HEK293 (cell line): ENCODE data around the gene RBM17.
A peak's percentile ranks its signal among the peaks of the same experiment; 100 is the strongest.

Experiments
- CTCF ChIA-PET: fragments of 350-600 bp; formaldehyde crosslinking; extraction: SDS; loops from one replicate; lab custom pipeline; 2021; ENCODE audit warnings: antibody characterized with exemption; lab: Yijun Ruan, JAX
- POLR2A ChIA-PET: fragments of 300-600 bp; formaldehyde crosslinking; extraction: SDS; loops from one replicate; lab custom pipeline; 2020; ENCODE audit warnings: antibody characterized with exemption, inconsistent platforms; lab: Yijun Ruan, JAX
- H3K27ac ChIP-seq: fragments of 200-500 bp; sonication (Bioruptor generic); 2 replicates; pipeline ENCODE4 v1.5.1; 2014; ENCODE audit warnings: low read depth, low read length, control low read depth, inconsistent platforms; ENCODE audit errors: extremely low read depth
- H3K36me3 ChIP-seq, 2 experiments: fragments of 200-500 bp in 1 of 2; sonication (Bioruptor generic) in 1 of 2; 1 replicate in 1 of 2; 2 replicates in 1 of 2; pipeline ENCODE4 v1.5.1; 2014 to 2017; ENCODE audit warnings: inconsistent platforms in 2 of 2, low read length in 2 of 2; ENCODE audit not compliant: control insufficient read depth in 2 of 2, insufficient read depth in 1 of 2
- H3K4me1 ChIP-seq: fragments of 200-500 bp; sonication (Bioruptor generic); 2 replicates; pipeline ENCODE4 v1.5.1; 2014; ENCODE audit warnings: mild to moderate bottlenecking, low read length, inconsistent platforms; ENCODE audit not compliant: control insufficient read depth, insufficient read depth
- H3K4me3 ChIP-seq: 2 replicates; pipeline ENCODE4 v1.5.1; 2011; ENCODE audit warnings: low read depth, mild to moderate bottlenecking, control low read depth, low read length, moderate library complexity
- H3K9me3 ChIP-seq: fragments of 200-500 bp; sonication (Bioruptor generic); 2 replicates; pipeline ENCODE4 v1.5.1; 2014; ENCODE audit warnings: low read depth, low read length, inconsistent platforms; ENCODE audit not compliant: control insufficient read depth, insufficient read depth
- GLIS1 ChIP-seq: fragments of 450-650 bp; formaldehyde crosslinking; IDR thresholded peaks from 2 replicates; pipeline ENCODE4 v1.5.1; 2016; ENCODE audit warnings: missing biosample characterization, missing genetic modification characterization
- GLIS2 ChIP-seq: fragments of 450-650 bp; formaldehyde crosslinking; IDR thresholded peaks from 2 replicates; pipeline ENCODE4 v1.5.1; 2016; ENCODE audit warnings: missing biosample characterization, missing genetic modification characterization
- SCRT1 ChIP-seq: fragments of 450-650 bp; formaldehyde crosslinking; IDR thresholded peaks from 2 replicates; pipeline ENCODE4 v1.5.1; 2016; ENCODE audit warnings: missing biosample characterization, missing genetic modification characterization, borderline replicate concordance
- ZBTB1 ChIP-seq: fragments of 450-650 bp; formaldehyde crosslinking; IDR thresholded peaks from 2 replicates; pipeline ENCODE4 v1.5.1; 2016; ENCODE audit warnings: missing biosample characterization, missing genetic modification characterization
- ZNF133 ChIP-seq: fragments of 450-650 bp; formaldehyde crosslinking; IDR thresholded peaks from 2 replicates; pipeline ENCODE4 v1.5.1; 2016; ENCODE audit warnings: missing biosample characterization, missing genetic modification characterization
- ZNF37A ChIP-seq: fragments of 450-650 bp; IDR thresholded peaks from 2 replicates; pipeline ENCODE4 v1.5.1; 2018; ENCODE audit warnings: missing biosample characterization, missing genetic modification characterization
- ZNF391 ChIP-seq: fragments of 450-650 bp; formaldehyde crosslinking; IDR thresholded peaks from 2 replicates; pipeline ENCODE4 v1.5.1; 2016; ENCODE audit warnings: low read depth, missing biosample characterization, missing genetic modification characterization, borderline replicate concordance
- ZNF48 ChIP-seq: fragments of 450-650 bp; formaldehyde crosslinking; IDR thresholded peaks from 2 replicates; pipeline ENCODE4 v1.5.1; 2016; ENCODE audit warnings: missing biosample characterization, missing genetic modification characterization
- ZNF530 ChIP-seq: fragments of 450-650 bp; formaldehyde crosslinking; IDR thresholded peaks from 2 replicates; pipeline ENCODE4 v1.5.1; 2016; ENCODE audit warnings: low read depth, missing biosample characterization, missing genetic modification characterization
- ZNF558 ChIP-seq: fragments of 450-650 bp; formaldehyde crosslinking; IDR thresholded peaks from 2 replicates; pipeline ENCODE4 v1.5.1; 2016; ENCODE audit warnings: missing biosample characterization, missing genetic modification characterization
- ZNF596 ChIP-seq: fragments of 450-650 bp; IDR thresholded peaks from 2 replicates; pipeline ENCODE4 v1.5.0; 2018; ENCODE audit warnings: missing biosample characterization, mild to moderate bottlenecking, missing genetic modification characterization, moderate library complexity
- ZNF664 ChIP-seq: fragments of 450-650 bp; formaldehyde crosslinking; IDR thresholded peaks from 2 replicates; pipeline ENCODE4 v1.5.1; 2016; ENCODE audit warnings: missing biosample characterization, missing genetic modification characterization
- ZNF707 ChIP-seq: fragments of 450-650 bp; formaldehyde crosslinking; IDR thresholded peaks from 2 replicates; pipeline ENCODE4 v1.5.1; 2016; ENCODE audit warnings: missing biosample characterization, missing genetic modification characterization
- TF ChIP-seq, protein P1 (sequence below): fragments of 450-650 bp; formaldehyde crosslinking; IDR thresholded peaks from 2 replicates; pipeline ENCODE4 v1.5.1; 2016; ENCODE audit warnings: missing biosample characterization, missing genetic modification characterization
- TF ChIP-seq, protein P2 (sequence below): fragments of 450-650 bp; formaldehyde crosslinking; IDR thresholded peaks from 2 replicates; pipeline ENCODE4 v1.5.1; 2016; ENCODE audit warnings: missing biosample characterization, missing genetic modification characterization
- TF ChIP-seq, protein P3 (sequence below): fragments of 450-650 bp; formaldehyde crosslinking; IDR thresholded peaks from 2 replicates; pipeline ENCODE4 v1.5.1; 2016; ENCODE audit warnings: missing biosample characterization, missing genetic modification characterization, low read depth

RBM17 gene

DNA sequence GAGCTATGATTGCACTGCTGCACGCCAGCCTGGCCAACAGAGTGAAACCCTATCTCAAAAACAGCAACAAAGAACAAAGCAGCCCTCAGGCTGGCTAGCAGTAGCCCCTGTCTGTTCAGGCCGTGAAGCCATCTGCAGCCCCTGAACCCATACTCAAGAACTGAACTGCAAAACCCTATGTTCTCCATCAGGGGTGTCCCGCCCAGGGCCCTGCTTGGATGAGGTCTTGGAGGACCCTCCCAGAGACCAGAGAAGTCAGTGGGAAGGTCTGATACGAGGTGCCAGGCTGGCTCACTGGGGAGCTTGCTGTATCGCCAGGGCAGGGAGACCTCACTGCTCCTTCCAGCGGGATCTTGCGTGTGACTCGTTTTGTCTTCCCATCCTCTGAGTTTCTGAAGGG is 39.3 kb downstream of the RBM17 start (continued):
- TF ChIP-seq ZNF133 = no peak
- TF ChIP-seq, protein P1, sequence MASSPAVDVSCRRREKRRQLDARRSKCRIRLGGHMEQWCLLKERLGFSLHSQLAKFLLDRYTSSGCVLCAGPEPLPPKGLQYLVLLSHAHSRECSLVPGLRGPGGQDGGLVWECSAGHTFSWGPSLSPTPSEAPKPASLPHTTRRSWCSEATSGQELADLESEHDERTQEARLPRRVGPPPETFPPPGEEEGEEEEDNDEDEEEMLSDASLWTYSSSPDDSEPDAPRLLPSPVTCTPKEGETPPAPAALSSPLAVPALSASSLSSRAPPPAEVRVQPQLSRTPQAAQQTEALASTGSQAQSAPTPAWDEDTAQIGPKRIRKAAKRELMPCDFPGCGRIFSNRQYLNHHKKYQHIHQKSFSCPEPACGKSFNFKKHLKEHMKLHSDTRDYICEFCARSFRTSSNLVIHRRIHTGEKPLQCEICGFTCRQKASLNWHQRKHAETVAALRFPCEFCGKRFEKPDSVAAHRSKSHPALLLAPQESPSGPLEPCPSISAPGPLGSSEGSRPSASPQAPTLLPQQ (tag by site-specific recombination) = no peak
- TF ChIP-seq, all 188 proteins: peak for 0

DNA sequence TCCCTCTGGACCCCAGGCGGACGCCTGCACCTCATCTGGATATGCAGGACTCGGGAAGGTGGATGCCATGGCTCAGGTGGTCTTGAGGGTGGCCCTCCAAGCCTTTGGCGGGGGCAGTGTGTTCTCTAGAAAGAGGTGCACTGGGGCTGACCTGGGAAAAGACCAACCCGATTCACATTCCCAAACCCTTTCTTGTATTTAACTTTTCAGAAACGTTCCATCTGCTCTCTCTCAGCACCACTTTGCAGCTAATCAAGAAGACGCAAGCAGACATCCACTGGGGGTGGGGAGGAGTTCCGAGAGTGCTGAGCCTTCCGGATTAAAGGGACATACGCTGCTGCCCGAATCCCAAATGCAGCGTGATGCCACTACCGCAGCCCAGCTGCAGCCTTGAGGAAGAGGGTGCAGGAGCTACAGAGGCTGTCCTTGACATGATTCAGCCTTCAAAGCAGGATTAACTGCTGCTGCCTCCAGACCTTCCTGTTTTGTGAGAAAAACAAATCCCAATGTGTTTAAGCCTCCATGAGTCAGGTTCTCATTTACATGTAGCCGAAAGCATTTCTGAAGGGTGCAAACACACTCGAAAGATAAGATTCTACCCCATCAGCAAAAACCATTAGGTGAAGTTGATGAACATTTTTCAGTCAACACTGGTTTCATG is 39.9 kb downstream of the RBM17 start:
- H3K36me3 ChIP-seq = no peaks in the 10 kb centered on the region
- H3K4me1 ChIP-seq = no peaks in the 10 kb centered on the region
- CTCF ChIA-PET = interaction anchor here (0.6 to 1.6 kb wide), 3 partner anchors 8 to 273 kb away, joined by 3 to 5 read pairs (median 3); no protein-coding TSS in a partner anchor
- H3K27ac ChIP-seq = no peak overlapping the region
- H3K4me3 ChIP-seq = no peak overlapping the region
- POLR2A ChIA-PET = no interaction called here
- TF ChIP-seq ZNF596 (tag by site-specific recombination) = no peak
- no peak for TF ChIP-seq ZNF558 (tag by site-specific recombination)
- TF ChIP-seq GLIS2 = no peak
- no peak for TF ChIP-seq ZBTB1 (tag by site-specific recombination)
- TF ChIP-seq, all 188 proteins: peak for 0
- H3K9me3 ChIP-seq = no peaks in the 10 kb centered on the region

DNA sequence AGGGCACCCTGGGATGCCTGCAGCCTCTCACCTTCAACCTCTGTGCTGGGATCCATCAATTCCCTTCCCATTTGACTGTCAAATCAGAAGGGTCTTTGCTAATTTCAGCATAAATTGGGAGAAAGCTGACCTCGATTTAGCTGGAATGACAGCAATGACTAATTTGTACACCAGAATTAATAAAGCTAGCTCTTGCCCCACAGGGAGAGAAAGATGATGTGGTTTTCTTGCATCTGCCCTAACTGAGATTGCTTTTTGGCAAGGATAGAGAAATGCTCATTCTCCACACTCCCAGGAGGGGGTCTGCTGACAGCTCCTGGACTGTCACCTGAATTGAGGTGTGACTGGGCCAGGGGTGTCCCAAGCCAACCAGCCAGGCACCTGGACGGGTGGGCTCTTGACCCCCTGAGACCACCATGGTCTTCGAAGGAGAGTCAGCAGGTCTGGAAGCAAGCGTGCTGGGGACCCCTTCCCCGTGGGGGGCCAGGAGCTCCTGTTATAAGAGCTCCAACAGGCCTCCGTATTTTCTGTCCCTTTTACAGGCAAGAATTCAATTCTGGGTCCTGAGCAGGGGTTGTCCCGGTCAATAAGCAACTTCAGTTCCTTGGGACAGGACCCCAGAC is 42.1 kb downstream of the RBM17 start:
- Histone ChIP-seq H3K4me3 (no peak overlapping the region), H3K27ac (no peak overlapping the region), H3K36me3 (no peaks in the 10 kb centered on the region), H3K4me1 (no peaks in the 10 kb centered on the region), H3K9me3 (no peaks in the 10 kb centered on the region)
- CTCF ChIA-PET = interaction anchor here (0.6 kb wide), 2 partner anchors 215 to 788 kb away, joined by 3 to 4 read pairs; no protein-coding TSS in a partner anchor
- POLR2A ChIA-PET = interaction anchor here (0.7 kb wide), 1 partner anchor 12 kb away, joined by 5 read pairs; no protein-coding TSS in a partner anchor
- TF ChIP-seq ZNF37A = no peak
- TF ChIP-seq ZNF664 (tag by site-specific recombination) = no peak
- TF ChIP-seq, protein P2, sequence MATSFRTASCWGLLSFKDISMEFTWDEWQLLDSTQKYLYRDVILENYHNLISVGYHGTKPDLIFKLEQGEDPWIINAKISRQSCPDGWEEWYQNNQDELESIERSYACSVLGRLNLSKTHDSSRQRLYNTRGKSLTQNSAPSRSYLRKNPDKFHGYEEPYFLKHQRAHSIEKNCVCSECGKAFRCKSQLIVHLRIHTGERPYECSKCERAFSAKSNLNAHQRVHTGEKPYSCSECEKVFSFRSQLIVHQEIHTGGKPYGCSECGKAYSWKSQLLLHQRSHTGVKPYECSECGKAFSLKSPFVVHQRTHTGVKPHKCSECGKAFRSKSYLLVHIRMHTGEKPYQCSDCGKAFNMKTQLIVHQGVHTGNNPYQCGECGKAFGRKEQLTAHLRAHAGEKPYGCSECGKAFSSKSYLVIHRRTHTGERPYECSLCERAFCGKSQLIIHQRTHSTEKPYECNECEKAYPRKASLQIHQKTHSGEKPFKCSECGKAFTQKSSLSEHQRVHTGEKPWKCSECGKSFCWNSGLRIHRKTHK (tag by site-specific recombination) = no peak
- 0 out of 2 replicates have a peak, but pooled peaks have one; percentile 8 for TF ChIP-seq GLIS1 (tag by site-specific recombination)
- no peak for TF ChIP-seq ZNF391 (tag by site-specific recombination)

DNA sequence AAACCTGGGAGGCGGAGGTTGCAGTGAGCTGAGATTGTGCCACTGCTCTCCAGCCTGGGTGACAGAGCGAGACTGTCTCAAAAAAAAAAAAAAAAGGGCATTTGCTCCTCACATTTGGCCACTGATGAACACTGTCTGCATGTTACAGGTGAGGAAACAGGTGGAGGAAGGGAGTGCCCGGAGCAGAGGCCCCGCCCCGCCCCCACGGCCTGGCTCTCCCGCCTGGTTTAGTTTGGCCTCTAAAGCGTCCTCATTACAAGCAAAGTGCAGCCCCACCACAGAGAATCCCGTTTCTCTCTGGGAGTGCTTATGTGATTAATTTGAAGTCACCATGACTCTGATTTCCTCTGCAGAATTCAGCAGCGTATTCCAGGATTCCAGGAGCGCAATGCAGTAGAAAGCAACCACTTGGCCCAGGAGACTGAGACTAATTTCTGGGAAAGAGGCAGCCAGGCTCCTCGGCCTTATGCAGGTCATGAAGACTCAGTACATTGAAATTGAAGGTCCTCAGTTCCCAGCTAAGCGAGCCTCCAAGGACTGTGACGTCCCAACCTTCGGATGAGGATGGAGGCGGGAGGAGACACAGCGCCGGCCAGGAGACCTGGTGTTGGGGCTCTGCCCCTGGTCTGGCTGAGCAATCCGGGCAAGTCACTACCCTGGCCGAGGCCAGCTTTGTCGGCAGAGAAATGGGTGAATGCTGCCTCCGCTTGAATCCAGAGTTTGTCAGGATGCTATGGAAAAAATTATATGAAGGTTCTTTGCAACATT is 44.7 kb downstream of the RBM17 start:
- H3K27ac ChIP-seq = no peak overlapping the region
- no peak overlapping the region for H3K4me3 ChIP-seq
- ChIA-PET CTCF (interaction anchor here (0.6 to 1.5 kb wide), 3 partner anchors 8 to 17 kb away, joined by 3 to 6 read pairs (median 5); no protein-coding TSS in a partner anchor), POLR2A (interaction anchor here (0.6 kb wide), 1 partner anchor 30 kb away, joined by 3 read pairs; no protein-coding TSS in a partner anchor)
- no peaks in the 10 kb centered on the region for H3K36me3 ChIP-seq
- H3K4me1 ChIP-seq = no peaks in the 10 kb centered on the region
- TF ChIP-seq SCRT1 (tag by site-specific recombination) (0 out of 2 replicates have a peak, but pooled peaks have one; percentile 22), ZNF530 (tag by site-specific recombination) (no peak), ZNF48 (tag by site-specific recombination) (no peak), ZNF707 (no peak)
- TF ChIP-seq, protein P3, sequence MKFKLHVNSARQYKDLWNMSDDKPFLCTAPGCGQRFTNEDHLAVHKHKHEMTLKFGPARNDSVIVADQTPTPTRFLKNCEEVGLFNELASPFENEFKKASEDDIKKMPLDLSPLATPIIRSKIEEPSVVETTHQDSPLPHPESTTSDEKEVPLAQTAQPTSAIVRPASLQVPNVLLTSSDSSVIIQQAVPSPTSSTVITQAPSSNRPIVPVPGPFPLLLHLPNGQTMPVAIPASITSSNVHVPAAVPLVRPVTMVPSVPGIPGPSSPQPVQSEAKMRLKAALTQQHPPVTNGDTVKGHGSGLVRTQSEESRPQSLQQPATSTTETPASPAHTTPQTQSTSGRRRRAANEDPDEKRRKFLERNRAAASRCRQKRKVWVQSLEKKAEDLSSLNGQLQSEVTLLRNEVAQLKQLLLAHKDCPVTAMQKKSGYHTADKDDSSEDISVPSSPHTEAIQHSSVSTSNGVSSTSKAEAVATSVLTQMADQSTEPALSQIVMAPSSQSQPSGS (tag by site-specific recombination) = no peak
- H3K9me3 ChIP-seq = no peaks in the 10 kb centered on the region
